ENCODE results near the gene ZNF385B.

The ZNF385B gene

GRCh38 chr2:179671043-179671981 is 190.1 kb downstream of the ZNF385B start:
- ATAC-seq (ENCODE audit: low read depth) (no peak), DNase-seq (ENCODE audit: low spot score) (no peak)
- Histone ChIP-seq H3K9me3 (ENCODE audit: severe bottlenecking) (no peaks in the 10 kb centered on the region), H3K27ac (ENCODE audit: poor library complexity, severe bottlenecking) (no peak overlapping the region), H3K4me1 (ENCODE audit: insufficient read depth, poor library complexity, severe bottlenecking) (no peaks in the 10 kb centered on the region), H3K4me3 (ENCODE audit: severe bottlenecking) (no peak overlapping the region), H3K27me3 (ENCODE audit: insufficient read depth, poor library complexity, severe bottlenecking) (no peaks in the 10 kb centered on the region), H3K36me3 (ENCODE audit: low read depth) (no peaks in the 10 kb centered on the region)
- TF ChIP-seq CTCF (IDR thresholded peaks at IDR 0.05; ENCODE audit: poor library complexity, severe bottlenecking), result no peak

GRCh38 chr2:179669196-179669595 is 192.2 kb downstream of the ZNF385B start:
- no peaks in the 10 kb centered on the region for H3K4me1 ChIP-seq (ENCODE audit: insufficient read depth, poor library complexity, severe bottlenecking)
- no peaks in the 10 kb centered on the region for H3K27me3 ChIP-seq (ENCODE audit: insufficient read depth, poor library complexity, severe bottlenecking)
- H3K9me3 ChIP-seq (ENCODE audit: severe bottlenecking), result no peaks in the 10 kb centered on the region
- H3K4me3 ChIP-seq (ENCODE audit: severe bottlenecking), result no peak overlapping the region
- no peak for DNase-seq (ENCODE audit: low spot score)
- H3K27ac ChIP-seq (ENCODE audit: poor library complexity, severe bottlenecking), result no peak overlapping the region
- TF ChIP-seq CTCF (IDR thresholded peaks at IDR 0.05; ENCODE audit: poor library complexity, severe bottlenecking), result no peak
- no peaks in the 10 kb centered on the region for H3K36me3 ChIP-seq (ENCODE audit: low read depth)
- ATAC-seq (ENCODE audit: low read depth), result no peak

GRCh38 chr2:179664972-179665812 is 196.2 kb downstream of the ZNF385B start:
- Histone ChIP-seq H3K36me3 (ENCODE audit: low read depth) (no peaks in the 10 kb centered on the region), H3K27ac (ENCODE audit: poor library complexity, severe bottlenecking) (no peak overlapping the region), H3K4me1 (ENCODE audit: insufficient read depth, poor library complexity, severe bottlenecking) (no peaks in the 10 kb centered on the region), H3K9me3 (ENCODE audit: severe bottlenecking) (no peaks in the 10 kb centered on the region), H3K4me3 (ENCODE audit: severe bottlenecking) (no peak overlapping the region), H3K27me3 (ENCODE audit: insufficient read depth, poor library complexity, severe bottlenecking) (no peaks in the 10 kb centered on the region)
- DNase-seq (ENCODE audit: low spot score), result no peak
- no peak for TF ChIP-seq CTCF (IDR thresholded peaks at IDR 0.05; ENCODE audit: poor library complexity, severe bottlenecking)
- no peak for ATAC-seq (ENCODE audit: low read depth)

GRCh38 chr2:179661986-179662385 is 199.4 kb downstream of the ZNF385B start:
- TF ChIP-seq CTCF (IDR thresholded peaks at IDR 0.05; ENCODE audit: poor library complexity, severe bottlenecking), result no peak
- H3K36me3 ChIP-seq (ENCODE audit: low read depth), result no peaks in the 10 kb centered on the region
- H3K27ac ChIP-seq (ENCODE audit: poor library complexity, severe bottlenecking), result no peak overlapping the region
- DNase-seq (ENCODE audit: low spot score), result no peak
- no peaks in the 10 kb centered on the region for H3K9me3 ChIP-seq (ENCODE audit: severe bottlenecking)
- H3K27me3 ChIP-seq (ENCODE audit: insufficient read depth, poor library complexity, severe bottlenecking), result no peaks in the 10 kb centered on the region
- no peaks in the 10 kb centered on the region for H3K4me1 ChIP-seq (ENCODE audit: insufficient read depth, poor library complexity, severe bottlenecking)
- no peak overlapping the region for H3K4me3 ChIP-seq (ENCODE audit: severe bottlenecking)
- no peak for ATAC-seq (ENCODE audit: low read depth)
